ENCODE data around the gene MTMR12. TPM values are rescaled to one million over a fixed set of nuclear protein-coding genes. Genes with fewer than 3 reads are reported as not detected.

MTMR12 gene
- total and polyA plus RNA-seq, 2 experiments from 2014 or later, result 18.3 to 51.6 TPM

DNA sequence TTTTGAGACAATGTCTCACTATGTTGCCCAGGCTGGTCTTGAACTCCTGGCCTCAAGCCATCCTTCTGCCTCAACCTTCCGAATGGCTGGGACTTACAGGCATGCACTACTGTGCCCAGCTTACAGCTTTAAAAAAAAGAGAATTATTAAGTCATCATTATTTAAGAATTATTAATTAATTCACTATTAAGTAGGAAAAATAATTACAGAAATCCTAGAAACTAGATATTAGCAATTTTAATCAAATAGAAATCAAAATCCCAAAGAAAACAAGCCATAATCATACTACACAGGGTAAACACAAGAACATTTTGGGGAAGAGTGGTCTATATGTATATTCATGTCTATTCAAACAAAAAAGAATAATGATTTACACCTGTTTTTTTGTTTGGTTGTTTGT lies 19.6 kb upstream of the MTMR12 start (continued):
- TF ChIP-seq, protein P1, sequence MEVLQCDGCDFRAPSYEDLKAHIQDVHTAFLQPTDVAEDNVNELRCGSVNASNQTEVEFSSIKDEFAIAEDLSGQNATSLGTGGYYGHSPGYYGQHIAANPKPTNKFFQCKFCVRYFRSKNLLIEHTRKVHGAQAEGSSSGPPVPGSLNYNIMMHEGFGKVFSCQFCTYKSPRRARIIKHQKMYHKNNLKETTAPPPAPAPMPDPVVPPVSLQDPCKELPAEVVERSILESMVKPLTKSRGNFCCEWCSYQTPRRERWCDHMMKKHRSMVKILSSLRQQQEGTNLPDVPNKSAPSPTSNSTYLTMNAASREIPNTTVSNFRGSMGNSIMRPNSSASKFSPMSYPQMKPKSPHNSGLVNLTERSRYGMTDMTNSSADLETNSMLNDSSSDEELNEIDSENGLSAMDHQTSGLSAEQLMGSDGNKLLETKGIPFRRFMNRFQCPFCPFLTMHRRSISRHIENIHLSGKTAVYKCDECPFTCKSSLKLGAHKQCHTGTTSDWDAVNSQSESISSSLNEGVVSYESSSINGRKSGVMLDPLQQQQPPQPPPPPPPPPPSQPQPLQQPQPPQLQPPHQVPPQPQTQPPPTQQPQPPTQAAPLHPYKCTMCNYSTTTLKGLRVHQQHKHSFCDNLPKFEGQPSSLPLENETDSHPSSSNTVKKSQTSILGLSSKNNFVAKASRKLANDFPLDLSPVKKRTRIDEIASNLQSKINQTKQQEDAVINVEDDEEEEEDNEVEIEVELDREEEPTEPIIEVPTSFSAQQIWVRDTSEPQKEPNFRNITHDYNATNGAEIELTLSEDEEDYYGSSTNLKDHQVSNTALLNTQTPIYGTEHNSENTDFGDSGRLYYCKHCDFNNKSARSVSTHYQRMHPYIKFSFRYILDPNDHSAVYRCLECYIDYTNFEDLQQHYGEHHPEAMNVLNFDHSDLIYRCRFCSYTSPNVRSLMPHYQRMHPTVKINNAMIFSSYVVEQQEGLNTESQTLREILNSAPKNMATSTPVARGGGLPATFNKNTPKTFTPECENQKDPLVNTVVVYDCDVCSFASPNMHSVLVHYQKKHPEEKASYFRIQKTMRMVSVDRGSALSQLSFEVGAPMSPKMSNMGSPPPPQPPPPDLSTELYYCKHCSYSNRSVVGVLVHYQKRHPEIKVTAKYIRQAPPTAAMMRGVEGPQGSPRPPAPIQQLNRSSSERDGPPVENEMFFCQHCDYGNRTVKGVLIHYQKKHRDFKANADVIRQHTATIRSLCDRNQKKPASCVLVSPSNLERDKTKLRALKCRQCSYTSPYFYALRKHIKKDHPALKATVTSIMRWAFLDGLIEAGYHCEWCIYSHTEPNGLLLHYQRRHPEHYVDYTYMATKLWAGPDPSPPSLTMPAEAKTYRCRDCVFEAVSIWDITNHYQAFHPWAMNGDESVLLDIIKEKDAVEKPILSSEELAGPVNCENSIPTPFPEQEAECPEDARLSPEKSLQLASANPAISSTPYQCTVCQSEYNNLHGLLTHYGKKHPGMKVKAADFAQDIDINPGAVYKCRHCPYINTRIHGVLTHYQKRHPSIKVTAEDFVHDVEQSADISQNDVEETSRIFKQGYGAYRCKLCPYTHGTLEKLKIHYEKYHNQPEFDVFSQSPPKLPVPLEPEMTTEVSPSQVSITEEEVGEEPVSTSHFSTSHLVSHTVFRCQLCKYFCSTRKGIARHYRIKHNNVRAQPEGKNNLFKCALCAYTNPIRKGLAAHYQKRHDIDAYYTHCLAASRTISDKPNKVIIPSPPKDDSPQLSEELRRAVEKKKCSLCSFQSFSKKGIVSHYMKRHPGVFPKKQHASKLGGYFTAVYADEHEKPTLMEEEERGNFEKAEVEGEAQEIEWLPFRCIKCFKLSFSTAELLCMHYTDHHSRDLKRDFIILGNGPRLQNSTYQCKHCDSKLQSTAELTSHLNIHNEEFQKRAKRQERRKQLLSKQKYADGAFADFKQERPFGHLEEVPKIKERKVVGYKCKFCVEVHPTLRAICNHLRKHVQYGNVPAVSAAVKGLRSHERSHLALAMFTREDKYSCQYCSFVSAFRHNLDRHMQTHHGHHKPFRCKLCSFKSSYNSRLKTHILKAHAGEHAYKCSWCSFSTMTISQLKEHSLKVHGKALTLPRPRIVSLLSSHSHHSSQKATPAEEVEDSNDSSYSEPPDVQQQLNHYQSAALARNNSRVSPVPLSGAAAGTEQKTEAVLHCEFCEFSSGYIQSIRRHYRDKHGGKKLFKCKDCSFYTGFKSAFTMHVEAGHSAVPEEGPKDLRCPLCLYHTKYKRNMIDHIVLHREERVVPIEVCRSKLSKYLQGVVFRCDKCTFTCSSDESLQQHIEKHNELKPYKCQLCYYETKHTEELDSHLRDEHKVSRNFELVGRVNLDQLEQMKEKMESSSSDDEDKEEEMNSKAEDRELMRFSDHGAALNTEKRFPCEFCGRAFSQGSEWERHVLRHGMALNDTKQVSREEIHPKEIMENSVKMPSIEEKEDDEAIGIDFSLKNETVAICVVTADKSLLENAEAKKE (CRISPR knock-in tag; IDR thresholded peaks at IDR 0.05), result no peak
- TF ChIP-seq ZNF331 (CRISPR knock-in tag; IDR thresholded peaks at IDR 0.05; ENCODE audit: low read depth), result no peak

DNA sequence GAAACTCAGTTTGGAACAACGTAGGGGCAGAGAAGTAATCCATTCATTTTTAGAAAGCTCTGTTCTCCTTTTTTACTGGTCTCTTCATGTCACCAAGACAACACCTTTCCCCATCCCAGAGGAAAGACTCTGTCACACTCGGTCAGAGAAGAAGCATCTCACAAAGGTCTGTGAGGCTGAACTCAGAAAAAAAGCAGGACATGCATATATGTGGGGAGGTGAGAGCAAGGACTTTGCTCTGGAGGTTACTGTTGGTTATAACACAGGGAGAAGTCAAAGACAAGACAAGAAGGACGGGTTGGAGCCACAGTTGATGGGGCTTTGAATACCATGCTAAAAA lies 19.2 kb upstream of the MTMR12 start:
- no peaks in the 10 kb centered on the region for H3F3A ChIP-seq (replicated peaks; ENCODE audit: low read depth)
- peaks cover 26% of the 10 kb centered on the region for H3K9me3 Mint-ChIP-seq
- no peaks in the 10 kb centered on the region for H3K4me1 ChIP-seq (ENCODE audit: insufficient read depth)
- H3K27ac ChIP-seq (ENCODE audit: low read depth), result no peak overlapping the region
- DNase-seq (ENCODE audit: low spot score) (no peak), ATAC-seq (no peak)
- no peak overlapping the region for H3K4me2 ChIP-seq
- H3K36me3 ChIP-seq (ENCODE audit: insufficient read depth), result no peaks in the 10 kb centered on the region
- no peaks in the 10 kb centered on the region for H3K9me2 ChIP-seq (ENCODE audit: insufficient read depth)
- peaks cover 7% of the 10 kb centered on the region; the same call in 2 of the 3 replicates for H3K36me3 Mint-ChIP-seq (ENCODE audit: low read depth)
- H3K27me3 ChIP-seq (ENCODE audit: insufficient read depth), result no peaks in the 10 kb centered on the region
- H3K79me2 ChIP-seq (replicated peaks; ENCODE audit: insufficient read depth), result no peaks in the 10 kb centered on the region
- no peak overlapping the region for H3K4me3 Mint-ChIP-seq
- peaks cover 9% of the 10 kb centered on the region; the same call in 1 of the 3 replicates for H3K4me1 Mint-ChIP-seq
- H4K20me1 ChIP-seq (replicated peaks; ENCODE audit: insufficient read depth), result no peaks in the 10 kb centered on the region
- no peak overlapping the region for H2AFZ ChIP-seq
- no peak overlapping the region for H3K4me3 ChIP-seq
- H3K27me3 Mint-ChIP-seq (ENCODE audit: insufficient read depth, low read depth, poor library complexity), result peaks cover 12% of the 10 kb centered on the region
- no peak overlapping the region for H3K27ac Mint-ChIP-seq
- TF ChIP-seq ZNF331 (CRISPR knock-in tag; IDR thresholded peaks at IDR 0.05; ENCODE audit: low read depth) (no peak), JUNB (IDR thresholded peaks at IDR 0.05; ENCODE audit: unreplicated experiment) (no peak), STAT1 (IDR thresholded peaks at IDR 0.05; ENCODE audit: unreplicated experiment) (no peak), CREB1 (CRISPR knock-in tag; IDR thresholded peaks at IDR 0.05; ENCODE audit: low read depth) (no peak), EZH2phosphoT487 (IDR thresholded peaks at IDR 0.05; ENCODE audit: unreplicated experiment) (no peak), NANOG (IDR thresholded peaks at IDR 0.05; ENCODE audit: borderline replicate concordance) (no peak), POLR2AphosphoS5 (IDR thresholded peaks at IDR 0.05; ENCODE audit: low read depth) (no peak), EZH2 (IDR thresholded peaks at IDR 0.05; ENCODE audit: low read depth, unreplicated experiment) (no peak), ZNF114 (CRISPR knock-in tag; IDR thresholded peaks at IDR 0.05) (no peak)
- TF ChIP-seq, protein P2, sequence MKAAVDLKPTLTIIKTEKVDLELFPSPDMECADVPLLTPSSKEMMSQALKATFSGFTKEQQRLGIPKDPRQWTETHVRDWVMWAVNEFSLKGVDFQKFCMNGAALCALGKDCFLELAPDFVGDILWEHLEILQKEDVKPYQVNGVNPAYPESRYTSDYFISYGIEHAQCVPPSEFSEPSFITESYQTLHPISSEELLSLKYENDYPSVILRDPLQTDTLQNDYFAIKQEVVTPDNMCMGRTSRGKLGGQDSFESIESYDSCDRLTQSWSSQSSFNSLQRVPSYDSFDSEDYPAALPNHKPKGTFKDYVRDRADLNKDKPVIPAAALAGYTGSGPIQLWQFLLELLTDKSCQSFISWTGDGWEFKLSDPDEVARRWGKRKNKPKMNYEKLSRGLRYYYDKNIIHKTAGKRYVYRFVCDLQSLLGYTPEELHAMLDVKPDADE (IDR thresholded peaks at IDR 0.05), result no peak
- TF ChIP-seq, protein P3, sequence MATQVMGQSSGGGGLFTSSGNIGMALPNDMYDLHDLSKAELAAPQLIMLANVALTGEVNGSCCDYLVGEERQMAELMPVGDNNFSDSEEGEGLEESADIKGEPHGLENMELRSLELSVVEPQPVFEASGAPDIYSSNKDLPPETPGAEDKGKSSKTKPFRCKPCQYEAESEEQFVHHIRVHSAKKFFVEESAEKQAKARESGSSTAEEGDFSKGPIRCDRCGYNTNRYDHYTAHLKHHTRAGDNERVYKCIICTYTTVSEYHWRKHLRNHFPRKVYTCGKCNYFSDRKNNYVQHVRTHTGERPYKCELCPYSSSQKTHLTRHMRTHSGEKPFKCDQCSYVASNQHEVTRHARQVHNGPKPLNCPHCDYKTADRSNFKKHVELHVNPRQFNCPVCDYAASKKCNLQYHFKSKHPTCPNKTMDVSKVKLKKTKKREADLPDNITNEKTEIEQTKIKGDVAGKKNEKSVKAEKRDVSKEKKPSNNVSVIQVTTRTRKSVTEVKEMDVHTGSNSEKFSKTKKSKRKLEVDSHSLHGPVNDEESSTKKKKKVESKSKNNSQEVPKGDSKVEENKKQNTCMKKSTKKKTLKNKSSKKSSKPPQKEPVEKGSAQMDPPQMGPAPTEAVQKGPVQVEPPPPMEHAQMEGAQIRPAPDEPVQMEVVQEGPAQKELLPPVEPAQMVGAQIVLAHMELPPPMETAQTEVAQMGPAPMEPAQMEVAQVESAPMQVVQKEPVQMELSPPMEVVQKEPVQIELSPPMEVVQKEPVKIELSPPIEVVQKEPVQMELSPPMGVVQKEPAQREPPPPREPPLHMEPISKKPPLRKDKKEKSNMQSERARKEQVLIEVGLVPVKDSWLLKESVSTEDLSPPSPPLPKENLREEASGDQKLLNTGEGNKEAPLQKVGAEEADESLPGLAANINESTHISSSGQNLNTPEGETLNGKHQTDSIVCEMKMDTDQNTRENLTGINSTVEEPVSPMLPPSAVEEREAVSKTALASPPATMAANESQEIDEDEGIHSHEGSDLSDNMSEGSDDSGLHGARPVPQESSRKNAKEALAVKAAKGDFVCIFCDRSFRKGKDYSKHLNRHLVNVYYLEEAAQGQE (IDR thresholded peaks at IDR 0.05; ENCODE audit: unreplicated experiment), result no peak
- TF ChIP-seq, protein P4, sequence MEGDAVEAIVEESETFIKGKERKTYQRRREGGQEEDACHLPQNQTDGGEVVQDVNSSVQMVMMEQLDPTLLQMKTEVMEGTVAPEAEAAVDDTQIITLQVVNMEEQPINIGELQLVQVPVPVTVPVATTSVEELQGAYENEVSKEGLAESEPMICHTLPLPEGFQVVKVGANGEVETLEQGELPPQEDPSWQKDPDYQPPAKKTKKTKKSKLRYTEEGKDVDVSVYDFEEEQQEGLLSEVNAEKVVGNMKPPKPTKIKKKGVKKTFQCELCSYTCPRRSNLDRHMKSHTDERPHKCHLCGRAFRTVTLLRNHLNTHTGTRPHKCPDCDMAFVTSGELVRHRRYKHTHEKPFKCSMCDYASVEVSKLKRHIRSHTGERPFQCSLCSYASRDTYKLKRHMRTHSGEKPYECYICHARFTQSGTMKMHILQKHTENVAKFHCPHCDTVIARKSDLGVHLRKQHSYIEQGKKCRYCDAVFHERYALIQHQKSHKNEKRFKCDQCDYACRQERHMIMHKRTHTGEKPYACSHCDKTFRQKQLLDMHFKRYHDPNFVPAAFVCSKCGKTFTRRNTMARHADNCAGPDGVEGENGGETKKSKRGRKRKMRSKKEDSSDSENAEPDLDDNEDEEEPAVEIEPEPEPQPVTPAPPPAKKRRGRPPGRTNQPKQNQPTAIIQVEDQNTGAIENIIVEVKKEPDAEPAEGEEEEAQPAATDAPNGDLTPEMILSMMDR (conservative IDR thresholded peaks at IDR 0.05; ENCODE audit: low read depth in 2 of 2), result no peak

Data from GM23338 (cell line).